Activated CD4-positive, alpha-beta T cell treated with anti-CD3 and anti-CD28 coated beads for 48 hours (primary cell): ENCODE data around the gene TADA3.
A peak's percentile ranks its signal among the peaks of the same experiment; 100 is the strongest.

Experiments
- DNase-seq: peaks from one replicate; pipeline ENCODE4 v3.0.0-alpha.2; 2020

The TADA3 gene, protein sequence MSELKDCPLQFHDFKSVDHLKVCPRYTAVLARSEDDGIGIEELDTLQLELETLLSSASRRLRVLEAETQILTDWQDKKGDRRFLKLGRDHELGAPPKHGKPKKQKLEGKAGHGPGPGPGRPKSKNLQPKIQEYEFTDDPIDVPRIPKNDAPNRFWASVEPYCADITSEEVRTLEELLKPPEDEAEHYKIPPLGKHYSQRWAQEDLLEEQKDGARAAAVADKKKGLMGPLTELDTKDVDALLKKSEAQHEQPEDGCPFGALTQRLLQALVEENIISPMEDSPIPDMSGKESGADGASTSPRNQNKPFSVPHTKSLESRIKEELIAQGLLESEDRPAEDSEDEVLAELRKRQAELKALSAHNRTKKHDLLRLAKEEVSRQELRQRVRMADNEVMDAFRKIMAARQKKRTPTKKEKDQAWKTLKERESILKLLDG

DNA sequence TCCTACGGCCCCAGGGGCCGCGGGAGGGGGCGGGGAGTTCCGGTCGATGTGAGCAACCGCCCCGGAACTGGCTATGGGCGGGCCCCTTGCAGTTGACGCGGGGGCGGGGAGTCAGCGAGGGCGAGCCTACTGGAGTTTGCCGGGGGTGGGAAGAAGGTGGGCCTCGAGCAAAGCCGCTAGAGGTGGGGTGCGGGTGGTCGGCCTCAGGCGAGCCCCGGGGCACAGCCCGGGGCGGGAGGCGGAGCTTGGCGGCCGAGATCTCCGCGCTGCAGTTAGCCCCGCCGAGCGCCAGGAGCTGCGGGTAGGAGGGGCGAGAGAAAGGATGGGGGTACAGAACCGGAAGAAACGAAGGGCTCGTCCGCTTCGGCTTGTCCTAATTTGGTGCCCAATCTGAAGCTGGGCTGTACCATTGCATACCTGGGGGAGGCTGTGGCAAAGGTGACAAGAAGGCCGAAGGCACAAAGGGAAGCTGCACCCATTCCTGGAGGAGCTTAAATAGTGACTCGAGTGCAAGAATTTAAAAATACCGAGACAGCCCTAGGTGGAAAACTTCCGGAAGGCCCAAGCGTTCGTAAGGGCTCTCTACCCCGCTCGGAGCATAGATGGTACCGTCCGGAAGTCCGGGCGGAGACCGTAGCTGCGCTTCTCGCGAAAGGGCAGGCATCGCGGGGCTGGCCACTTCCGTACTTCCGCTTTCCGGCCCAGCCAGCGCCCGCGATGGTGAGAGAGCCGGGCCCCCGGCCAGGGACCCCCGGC lies at the start of gene TADA3, which contains the start of gene ARPC4:
Gene TADA3 (minus strand): TSS at position 69 of the 756 bp plus-strand sequence. CDS start 1,007 bp downstream, outside the sequence.
Gene ARPC4 (plus strand): TSS at position 678 of the 756 bp plus-strand sequence. CDS start 40 bp downstream, at position 718.
- peak; percentile 92 for DNase-seq

DNA sequence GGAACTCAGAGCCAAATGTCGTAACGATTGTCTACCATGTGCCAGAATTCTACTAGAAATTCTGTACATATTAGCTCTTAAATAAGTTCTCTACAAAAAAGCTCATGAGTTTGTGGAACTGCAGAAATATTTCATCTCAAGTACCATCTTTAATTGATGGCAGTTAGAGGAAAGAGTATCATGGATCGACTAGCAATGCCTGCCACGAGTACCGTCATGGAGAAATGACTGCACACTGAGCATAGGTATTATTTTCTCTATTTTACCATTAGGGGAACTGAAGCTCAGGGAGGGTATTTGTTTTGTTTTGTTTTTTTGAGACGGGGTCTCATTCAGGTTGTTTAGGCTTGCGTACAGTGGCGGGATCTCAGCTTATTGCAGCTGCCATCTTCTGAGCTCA lies 48.7 kb upstream of the TADA3 start:
- no peak for DNase-seq

DNA sequence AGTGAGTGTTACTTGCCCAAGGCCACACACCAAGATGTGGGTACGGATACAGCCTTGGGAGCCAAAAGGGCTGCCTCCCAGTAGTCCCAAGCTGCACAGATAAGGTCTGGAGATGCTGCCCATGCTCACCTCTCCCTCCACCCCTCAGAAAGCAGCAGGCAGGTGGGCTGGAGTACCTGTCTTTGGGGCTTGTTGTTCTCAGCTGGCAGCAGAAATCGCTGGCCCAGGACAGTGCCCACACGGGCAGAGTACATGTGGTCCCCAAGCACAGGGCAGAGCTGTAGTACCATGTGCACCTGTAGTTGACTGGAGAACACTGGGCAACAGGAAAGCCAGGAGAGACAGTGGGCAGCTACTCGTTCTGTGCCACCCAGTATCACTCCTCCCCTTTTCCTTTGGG lies 46.6 kb upstream of the TADA3 start:
- DNase-seq: no peak

DNA sequence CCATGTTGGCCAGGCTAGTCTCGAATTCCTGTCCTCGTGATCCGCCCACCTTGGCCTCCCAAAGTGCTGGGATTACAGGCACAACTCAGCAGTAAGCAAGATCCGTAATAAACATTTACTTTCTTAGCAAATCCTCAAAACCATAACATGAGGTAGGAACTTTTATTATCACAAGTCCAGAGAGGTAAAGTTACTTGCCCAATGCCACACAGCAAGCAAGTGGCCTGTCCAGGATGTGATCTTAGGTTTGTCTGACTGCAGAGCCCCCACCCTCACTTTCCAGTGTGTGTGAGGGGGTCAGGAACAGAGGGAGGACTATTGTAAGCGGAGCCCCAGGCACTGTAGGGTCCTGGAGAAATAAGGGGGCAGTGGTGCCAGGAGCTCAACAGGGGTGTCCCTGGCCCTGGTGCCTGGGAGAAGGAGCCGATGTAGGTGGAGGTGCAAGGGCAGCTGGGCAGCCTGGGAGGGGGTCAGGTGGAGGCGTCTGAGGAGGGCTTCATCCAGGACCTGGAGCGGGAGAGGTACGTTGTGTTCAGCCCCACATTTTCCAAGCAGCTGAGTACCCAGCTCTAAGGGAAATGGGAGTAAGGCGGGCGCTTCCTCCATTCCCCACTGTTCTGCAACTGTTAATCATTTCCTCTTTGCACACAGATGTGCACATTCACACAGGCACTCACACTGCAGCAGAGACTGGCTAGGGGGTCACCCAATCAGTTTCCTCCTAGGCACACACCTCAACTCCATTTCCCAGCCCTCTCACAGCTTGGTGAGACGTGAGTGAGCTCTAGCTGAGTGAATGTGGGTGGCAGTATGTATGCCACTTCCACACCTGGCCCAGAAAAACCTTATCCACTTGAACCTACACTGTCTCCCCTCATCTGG lies 45.7 kb upstream of the TADA3 start:
- DNase-seq: no peak

DNA sequence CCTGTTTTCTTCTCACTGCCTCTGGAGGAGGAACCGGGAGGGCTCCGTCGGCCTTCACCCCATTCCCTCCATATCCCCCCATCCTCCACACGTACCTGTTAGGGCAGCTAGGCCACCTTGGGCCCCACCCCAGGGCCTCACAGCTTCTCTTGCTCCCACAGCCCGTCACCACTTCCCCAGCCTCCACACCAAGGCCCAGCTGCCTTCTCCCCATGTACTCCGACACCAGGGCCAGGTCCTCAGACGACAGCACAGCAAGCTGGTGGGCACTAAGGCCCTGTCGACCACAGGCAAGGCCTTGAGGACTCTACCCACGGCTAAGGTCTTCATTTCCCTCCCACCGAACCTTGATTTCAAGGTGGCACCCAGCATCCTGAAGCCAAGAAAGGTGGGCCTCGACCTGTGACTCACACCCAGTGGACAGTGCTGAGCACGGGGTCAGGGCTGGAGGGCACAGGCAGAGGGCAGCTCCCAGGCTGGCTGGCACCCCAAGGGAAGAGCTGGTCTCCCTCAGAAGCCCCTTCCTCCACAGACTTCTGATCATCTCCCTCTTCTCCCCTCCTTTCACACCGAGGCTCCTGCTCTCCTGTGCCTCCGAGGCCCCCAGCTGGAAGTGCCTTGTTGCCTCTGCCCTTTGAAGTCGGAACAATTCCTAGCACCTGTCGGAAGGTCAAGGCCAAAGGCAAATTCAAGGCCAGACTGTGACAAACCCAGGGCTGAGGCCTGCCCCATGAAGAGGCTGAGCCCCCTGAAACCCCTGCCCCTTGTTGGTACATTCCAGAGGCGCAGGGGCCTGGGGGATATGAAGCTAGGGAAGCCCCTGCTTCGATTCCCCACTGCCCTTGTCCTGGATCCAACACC lies 42.5 kb upstream of the TADA3 start:
- no peak for DNase-seq

DNA sequence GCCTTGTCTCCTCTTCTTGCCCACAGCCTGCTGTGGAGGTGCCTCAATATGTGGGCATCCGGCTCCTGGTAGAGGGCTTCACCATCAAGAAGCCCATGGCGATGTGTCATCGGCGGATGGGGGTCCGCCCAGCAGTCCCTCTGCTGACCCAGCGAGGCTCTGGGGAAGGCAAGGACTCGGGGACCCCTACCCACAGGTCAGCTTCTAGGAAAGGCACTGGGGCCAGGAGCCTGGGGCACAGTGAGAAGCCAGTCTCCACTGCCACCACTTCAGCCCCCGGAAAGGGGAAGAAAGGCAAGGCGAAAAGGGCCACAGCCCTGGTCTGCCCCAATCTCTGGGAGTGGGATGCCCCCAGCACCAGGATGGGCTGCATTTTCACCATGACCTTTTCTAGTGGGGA lies 40.8 kb upstream of the TADA3 start:
- no peak for DNase-seq

DNA sequence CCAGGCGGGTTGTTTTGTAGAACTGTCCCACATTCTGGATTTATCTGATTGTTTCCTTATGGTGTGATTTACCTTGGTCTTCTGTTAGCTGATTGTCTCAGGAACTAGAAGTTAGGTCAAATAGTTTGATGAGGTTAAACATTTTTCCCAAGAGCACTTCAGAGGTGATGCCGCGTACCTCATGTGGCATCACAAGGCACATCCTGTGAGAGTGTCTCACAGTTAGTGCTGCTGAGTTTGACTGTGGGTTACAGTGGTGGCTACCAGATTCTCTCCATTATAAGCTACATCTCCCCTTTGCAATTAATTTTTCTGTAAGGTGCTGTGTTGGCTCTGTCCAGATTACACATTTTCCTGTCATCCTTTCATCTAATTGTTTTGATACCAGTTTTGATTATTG lies 39.0 kb upstream of the TADA3 start:
- DNase-seq: no peak

DNA sequence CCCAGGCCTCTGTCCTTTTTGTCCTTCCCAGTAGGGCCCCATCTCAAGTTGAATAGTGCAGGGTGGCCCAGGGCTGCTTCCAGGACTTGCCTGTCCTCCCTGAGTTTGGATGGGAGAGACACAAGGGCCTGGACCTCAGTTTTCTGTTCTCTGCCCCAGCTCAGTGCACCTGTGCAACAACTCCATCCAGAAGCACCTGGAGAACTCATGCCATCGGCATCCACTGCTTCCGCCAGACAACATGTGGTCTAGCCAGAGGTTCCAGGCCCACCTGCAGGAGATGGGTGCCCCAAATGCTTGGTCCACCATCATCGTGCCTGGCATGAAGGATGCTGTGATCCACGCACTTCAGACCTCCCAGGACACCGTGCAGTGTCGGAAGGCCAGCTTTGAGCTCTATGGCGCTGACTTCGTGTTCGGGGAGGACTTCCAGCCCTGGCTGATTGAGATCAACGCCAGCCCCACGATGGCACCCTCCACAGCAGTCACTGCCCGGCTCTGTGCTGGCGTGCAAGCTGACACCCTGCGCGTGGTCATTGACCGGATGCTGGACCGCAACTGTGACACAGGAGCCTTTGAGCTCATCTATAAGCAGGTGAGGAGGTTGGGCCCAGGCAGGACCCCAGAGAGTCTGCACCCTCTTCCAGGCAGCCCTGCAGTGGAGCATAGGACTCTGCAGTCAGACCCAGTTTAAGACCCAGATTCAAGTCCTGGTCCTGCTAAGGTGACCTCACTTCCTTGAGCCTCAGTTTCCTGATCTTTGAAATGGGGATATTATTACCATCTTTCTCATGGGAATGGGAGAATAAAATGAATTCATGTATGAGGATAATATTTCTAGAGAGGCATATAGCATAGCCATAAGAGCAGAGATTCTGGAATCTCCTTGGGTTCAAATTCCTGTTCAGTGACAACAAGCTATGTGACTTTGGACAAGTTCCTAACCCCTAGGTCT lies 36.8 kb upstream of the TADA3 start:
- DNase-seq: no peak

DNA sequence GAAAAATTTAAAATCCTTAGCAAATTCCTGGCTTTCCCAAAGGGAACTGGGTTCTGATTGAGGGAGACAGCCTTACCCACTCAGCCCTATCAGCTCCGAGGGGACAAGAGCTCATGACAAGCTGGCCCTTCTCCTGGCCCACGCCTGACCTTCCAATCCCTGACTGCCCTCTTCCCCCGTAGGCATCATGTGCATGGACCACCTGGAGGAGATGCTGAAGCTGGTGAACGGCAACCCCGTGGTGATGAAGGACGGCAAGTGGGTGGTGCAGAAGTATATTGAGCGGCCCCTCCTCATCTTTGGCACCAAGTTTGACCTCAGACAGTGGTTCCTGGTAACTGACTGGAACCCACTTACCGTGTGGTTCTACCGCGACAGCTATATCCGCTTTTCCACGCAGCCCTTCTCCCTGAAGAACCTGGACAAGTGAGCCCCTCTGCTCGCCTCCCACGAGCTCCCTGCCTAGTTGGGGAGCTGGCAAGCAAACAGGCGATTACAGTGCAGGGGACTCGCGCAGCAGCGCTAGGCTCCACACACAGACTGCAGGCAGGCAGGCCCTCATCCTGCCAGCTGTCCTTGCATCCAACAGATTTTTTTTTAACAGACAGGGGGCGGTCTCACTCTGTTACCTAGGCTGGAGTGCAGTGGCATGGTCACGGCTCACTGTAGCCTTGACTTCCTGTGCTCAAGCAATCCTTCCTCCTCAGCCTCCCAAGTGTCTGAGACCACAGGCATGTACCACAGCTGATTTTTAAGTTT lies 34.7 kb upstream of the TADA3 start:
- peak; percentile 45 for DNase-seq

DNA sequence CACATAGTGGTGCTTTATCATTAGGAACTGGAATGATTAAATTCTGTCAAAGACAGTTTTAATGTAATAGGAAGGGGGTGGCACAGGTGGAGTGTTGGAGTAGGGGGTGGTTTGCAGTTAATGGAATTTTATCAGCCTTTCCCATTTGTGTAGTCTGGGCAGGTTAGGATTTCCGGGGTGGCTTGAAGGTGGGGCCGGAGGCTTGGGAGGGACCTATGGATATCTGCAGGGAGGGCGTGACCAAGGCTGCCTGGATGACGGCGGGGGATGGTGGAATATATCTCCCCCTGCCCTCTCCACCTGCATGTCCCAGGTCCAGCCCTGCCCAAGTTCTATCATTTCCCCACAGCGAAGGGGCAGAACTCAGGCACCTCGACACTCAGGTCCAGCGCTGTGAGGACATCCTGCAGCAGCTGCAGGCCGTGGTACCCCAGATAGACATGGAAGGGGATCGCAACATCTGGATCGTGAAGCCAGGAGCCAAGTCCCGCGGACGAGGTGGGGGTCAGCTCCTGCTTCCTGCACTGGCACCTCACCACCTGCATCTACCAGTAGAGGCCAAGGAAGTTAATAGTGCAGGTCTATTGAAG lies 33.3 kb upstream of the TADA3 start:
- DNase-seq: no peak

DNA sequence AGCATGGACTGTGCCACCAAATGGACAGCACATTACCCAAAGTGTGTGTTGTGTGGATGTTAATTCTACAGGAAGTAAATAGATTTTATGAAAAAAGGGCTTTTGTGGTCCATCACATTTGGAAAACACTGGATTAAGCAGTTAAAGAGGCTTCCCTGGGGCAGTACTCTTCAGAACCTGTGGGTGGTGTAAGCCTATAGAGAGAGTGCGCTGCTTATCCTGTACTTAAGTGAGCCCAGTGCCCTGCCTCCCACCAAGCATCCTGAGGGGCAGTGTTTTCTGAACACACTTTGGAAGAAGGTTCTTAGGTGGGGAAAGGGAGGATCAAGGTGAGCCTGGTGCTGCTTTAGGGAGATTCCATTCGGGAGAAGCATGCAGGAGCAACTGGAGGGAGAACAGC lies 28.7 kb upstream of the TADA3 start:
- DNase-seq: no peak

DNA sequence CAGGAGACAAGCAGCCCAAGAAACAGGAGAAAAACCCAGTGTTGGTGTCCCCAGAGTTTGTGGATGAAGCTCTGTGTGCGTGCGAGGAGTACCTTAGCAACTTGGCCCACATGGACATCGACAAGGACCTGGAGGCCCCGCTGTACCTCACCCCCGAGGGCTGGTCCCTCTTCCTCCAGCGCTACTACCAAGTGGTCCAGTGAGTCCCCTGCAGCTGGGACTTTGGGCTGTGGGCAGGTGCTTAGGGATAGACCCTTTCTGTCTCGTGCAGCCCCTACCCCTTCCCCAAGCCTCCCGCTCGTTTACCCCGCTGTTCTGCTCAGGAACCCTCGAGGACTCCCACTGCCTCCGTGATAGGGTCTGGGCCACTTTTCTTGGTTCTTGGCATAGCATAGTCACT lies 28.3 kb upstream of the TADA3 start:
- no peak for DNase-seq

DNA sequence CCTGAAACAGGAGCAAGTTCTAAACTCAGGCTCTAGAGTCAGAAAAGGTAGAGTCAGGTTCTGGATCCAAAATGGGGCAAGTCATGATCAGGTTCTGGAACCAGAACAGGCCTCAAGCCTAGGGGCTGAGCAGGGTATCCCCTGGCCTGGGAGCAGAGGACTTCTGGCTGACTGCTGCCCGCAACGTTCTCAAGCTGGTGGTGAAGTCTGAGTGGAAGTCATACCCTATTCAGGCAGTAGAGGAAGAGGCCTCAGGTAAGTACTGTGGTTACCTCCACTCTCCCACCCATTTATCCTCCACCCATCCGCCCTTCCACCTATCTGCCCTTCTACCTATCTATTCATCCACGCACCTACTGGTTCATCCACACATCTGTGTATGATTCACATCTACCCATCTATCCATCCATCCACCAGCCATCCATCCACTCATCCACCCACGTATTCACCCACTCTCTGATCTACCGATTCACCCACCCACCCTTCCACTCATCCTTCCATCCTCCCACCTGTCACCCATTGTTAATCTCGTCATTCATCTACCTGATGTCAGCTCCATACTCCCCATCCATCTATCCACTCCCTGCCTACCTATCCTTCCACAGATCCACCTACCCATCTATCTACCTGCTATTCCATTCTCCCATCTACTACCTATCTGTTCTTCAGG lies 26.5 kb upstream of the TADA3 start:
- DNase-seq: no peak

DNA sequence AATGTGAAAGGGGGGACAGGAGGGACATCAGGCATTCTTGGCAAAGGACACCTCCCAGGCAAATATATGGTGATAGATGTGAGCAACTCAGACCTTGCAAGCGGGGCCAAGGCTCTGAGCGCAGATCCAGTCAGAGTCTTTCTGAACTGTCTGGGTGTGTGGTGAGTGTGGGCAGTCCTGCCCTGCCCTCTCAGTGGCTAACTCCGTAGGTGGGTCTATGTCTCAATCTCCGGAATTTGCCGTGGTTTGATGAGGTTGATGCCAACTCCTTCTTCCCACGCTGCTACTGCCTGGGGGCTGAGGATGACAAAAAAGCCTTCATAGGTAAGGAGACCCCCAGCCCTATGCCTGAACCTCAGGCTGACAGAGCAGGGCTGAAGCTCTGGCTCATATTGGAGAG lies 25.2 kb upstream of the TADA3 start:
- no peak for DNase-seq

DNA sequence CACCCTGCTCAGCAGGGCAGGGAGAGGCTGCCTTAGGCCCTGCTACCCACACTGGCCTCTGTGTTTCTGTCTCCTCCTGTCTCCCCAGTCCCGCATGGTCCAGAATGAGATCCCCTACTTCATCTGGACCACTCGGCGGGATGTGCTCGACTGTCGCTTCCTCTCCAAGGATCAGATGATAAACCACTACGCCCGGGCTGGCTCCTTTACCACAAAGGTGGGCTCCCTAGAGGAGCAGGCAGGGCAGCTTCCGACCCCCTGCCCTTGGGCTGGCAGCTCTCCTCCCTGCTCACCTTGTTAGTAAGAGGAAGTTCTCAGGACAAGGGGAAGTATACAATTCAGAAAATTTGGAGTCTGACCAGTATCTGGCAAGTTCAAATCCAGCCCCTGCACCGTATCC lies 23.7 kb upstream of the TADA3 start:
- no peak for DNase-seq

DNA sequence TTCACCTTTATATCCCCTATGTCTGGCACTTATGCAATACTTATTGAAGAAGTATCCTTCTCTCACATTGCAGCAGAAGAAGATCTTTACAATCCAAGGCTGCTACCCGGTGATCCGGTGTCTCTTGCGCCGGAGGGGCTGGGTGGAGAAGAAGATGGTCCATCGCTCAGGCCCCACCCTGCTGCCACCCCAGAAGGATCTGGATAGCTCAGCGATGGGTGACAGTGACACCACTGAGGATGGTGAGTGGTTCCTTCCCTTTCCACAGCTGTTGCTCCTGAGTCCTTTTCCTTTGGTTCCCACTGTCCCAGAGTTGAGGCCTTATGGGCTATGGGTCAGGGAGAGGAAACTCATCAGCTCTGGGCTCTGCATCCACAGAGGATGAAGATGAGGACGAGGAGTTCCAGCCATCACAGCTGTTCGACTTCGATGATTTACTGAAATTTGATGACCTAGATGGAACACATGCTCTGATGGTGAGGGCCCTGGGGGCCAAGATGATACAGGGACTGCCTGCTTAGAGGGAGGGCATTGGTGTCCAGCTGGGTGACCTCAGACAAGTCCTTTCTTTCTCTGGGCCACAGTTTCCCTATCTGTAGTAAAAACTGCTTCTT lies 20.7 kb upstream of the TADA3 start:
- no peak for DNase-seq

DNA sequence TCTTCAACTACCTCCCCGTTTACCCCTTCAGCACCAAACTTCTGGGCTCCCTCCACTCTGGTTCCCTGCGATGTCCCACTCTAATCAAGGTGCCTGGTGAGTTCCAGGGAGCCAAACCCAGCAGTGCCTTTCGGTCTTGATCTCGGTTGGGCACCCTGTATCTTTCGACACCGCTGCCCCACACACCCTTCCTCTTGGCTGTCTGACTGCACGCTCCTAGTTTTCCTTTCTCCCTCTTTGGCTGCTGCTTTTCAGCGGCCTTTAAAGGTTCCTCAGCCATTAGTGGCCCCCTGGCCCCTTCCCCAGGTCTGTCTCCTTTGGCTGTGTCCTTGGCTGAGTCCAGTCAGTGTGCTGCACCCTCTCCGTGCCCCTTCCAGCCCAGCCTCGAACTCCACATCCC lies 18.6 kb upstream of the TADA3 start:
- DNase-seq: no peak

DNA sequence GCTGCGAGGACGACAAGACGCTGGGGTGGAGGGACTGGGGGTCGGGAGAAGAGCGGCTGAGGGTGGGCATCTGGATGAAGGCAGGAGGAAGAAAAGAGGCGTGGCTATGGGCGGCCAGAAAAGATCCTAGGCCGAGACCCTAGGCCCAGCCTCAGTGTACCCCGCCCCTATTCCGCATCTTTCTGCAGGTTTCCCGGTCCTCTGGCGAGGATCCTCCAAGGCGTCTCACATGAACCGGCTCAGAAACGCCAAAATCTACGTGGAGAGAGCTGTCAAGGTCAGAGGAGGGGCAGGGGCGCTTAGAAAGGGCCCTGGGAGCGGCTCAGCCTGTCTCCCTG lies 18.1 kb upstream of the TADA3 start:
- DNase-seq: no peak
